SK-N-MC (cell line): ENCODE measurements around the gene YAE1.

Experiments used
- EZH2 ChIP-seq: fragments of 200-600 bp; sonication (generic); IDR thresholded peaks from one replicate; pipeline ENCODE4 v1.6.1; 2017; ENCODE audit warnings: antibody characterized with exemption
- POLR2AphosphoS5 ChIP-seq: IDR thresholded peaks from 2 replicates; pipeline ENCODE4 v1.6.1; 2012; ENCODE audit warnings: mild to moderate bottlenecking, low read depth, low read length, borderline replicate concordance

DNA sequence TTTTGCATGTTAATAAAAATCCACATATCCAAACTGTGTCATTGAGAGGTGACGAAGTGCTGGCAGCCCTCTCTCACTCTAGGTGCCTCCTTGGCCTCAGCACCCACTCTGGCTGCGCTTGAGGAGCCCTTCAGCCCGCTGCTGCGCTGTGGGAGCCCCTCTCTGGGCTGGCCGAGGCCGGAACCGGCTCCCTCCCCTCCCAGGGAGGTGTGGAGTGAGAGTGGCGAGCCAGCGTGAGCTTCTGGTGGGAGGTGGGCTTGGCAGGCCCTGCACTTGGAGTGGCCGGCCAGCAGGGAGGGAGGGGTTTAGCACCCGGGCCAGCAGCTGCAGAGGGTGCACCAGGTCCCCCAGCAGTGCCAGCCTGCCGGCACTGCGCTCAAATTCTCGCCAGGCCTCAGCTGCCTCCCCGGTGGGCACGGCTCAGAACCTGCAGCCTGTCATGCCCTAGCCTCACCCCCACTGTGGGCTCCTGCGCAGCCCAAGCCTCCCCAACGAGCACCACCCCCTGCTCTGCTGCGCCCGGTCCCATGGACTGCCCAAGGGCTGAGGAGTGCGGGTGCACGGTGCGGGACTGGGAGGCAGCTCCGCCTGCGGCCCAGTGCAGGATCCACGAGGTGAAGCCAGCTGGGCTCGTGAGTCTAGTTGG, 11.1 kb downstream of the YAE1 start:
- TF ChIP-seq POLR2AphosphoS5: no peak
- no peak for TF ChIP-seq EZH2
